Vagina (tissue), 2 donors: ENCODE results near the gene SUSD6.

Experiments
- POLR2A ChIP-seq, 2 donors: fragments of 450-650 bp; IDR thresholded peaks; one replicate each; pipeline ENCODE4 v1.6.1; 2017; ENCODE audit warnings: antibody characterized with exemption in 2 of 2, mild to moderate bottlenecking in 2 of 2, moderate library complexity in 2 of 2
- POLR2AphosphoS5 ChIP-seq, 2 donors: sonication (generic); formaldehyde crosslinking; IDR thresholded peaks; one replicate each; pipeline ENCODE4 v1.9.0; 2017; ENCODE audit warnings: antibody characterized with exemption in 2 of 2, mild to moderate bottlenecking in 2 of 2, low read depth in 1 of 2; ENCODE audit not compliant: insufficient read depth in 1 of 2
- TF ChIP-seq, protein P1 (sequence below), 3 experiments: fragments of 450-650 bp in 2 of 3; fragments of 200-600 bp in 1 of 3; sonication (generic) in 1 of 3; IDR thresholded peaks; one replicate each; pipeline ENCODE4 v1.5.1; 2017 to 2019; ENCODE audit warnings: antibody characterized with exemption in 3 of 3, mild to moderate bottlenecking in 2 of 3, moderate library complexity in 2 of 3

DNA sequence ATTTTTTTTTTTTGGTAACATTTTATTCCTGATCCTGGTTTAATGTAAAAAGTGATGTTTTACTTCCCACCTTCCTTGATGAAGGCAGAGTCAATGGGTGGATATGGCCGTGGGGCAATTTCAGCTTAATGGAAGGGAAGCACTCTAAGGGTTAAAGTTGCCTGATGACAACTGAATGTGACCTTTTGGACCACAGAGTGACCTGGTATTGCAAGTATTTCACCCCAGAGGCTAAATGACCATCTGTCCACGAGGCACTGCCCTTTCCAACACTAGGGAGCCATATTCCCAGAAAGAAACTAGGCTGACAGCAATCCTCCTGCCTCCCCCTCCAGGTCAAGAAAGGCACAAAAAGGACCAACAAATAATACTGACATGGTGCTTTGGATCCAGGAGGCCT, 41.5 kb upstream of the SUSD6 start:
- TF ChIP-seq, protein P1, sequence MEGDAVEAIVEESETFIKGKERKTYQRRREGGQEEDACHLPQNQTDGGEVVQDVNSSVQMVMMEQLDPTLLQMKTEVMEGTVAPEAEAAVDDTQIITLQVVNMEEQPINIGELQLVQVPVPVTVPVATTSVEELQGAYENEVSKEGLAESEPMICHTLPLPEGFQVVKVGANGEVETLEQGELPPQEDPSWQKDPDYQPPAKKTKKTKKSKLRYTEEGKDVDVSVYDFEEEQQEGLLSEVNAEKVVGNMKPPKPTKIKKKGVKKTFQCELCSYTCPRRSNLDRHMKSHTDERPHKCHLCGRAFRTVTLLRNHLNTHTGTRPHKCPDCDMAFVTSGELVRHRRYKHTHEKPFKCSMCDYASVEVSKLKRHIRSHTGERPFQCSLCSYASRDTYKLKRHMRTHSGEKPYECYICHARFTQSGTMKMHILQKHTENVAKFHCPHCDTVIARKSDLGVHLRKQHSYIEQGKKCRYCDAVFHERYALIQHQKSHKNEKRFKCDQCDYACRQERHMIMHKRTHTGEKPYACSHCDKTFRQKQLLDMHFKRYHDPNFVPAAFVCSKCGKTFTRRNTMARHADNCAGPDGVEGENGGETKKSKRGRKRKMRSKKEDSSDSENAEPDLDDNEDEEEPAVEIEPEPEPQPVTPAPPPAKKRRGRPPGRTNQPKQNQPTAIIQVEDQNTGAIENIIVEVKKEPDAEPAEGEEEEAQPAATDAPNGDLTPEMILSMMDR (IDR thresholded peaks at IDR 0.05), result no peak
- TF ChIP-seq POLR2A (IDR thresholded peaks at IDR 0.05) (no peak), POLR2AphosphoS5 (IDR thresholded peaks at IDR 0.05; ENCODE audit: insufficient read depth in 1 of 2, low read depth in 1 of 2) (no peak)
